WTC11 (cell line): ENCODE measurements around the gene FAM107A. TPM values are rescaled to one million over a fixed set of nuclear protein-coding genes. Genes with fewer than 3 reads are reported as not detected.

Source experiments
- ATAC-seq: fragments of 200-7000 bp; cut with Tn5 transposase; 2 replicates; pipeline ENCODE4 v1.10.0; 2021; ENCODE audit warnings: mild to moderate bottlenecking, moderate library complexity
- CTCF ChIA-PET: fragments of 300-600 bp; sonication (Branson Sonifier 250); formaldehyde crosslinking; loops from one replicate; lab custom pipeline; 2021; ENCODE audit warnings: antibody characterized with exemption; lab: Charles Lee
- POLR2A ChIA-PET: fragments of 350-600 bp; sonication (Branson Sonifier 250); formaldehyde crosslinking; loops from one replicate; lab custom pipeline; 2021; ENCODE audit warnings: antibody characterized with exemption; lab: Charles Lee
- DNase-seq: peaks from one replicate; pipeline ENCODE4 v3.0.0; 2021; ENCODE audit warnings: low spot score
- H3K27ac Mint-ChIP-seq: 2 replicates; pipeline ENCODE4 v1.8.0; 2021; ENCODE audit warnings: mixed read lengths
- H3K27me3 Mint-ChIP-seq: 2 replicates; pipeline ENCODE4 v1.8.0; 2021; ENCODE audit warnings: low read depth, mild to moderate bottlenecking, moderate library complexity, mixed read lengths
- H3K36me3 Mint-ChIP-seq: 2 replicates; pipeline ENCODE4 v1.8.0; 2021; ENCODE audit warnings: mixed read lengths
- H3K4me1 Mint-ChIP-seq: 2 replicates; pipeline ENCODE4 v1.8.0; 2022; ENCODE audit warnings: mixed read lengths
- H3K4me3 Mint-ChIP-seq: 2 replicates; pipeline ENCODE4 v1.8.0; 2021; ENCODE audit warnings: mild to moderate bottlenecking, moderate library complexity, mixed read lengths
- H3K9me3 Mint-ChIP-seq: 2 replicates; pipeline ENCODE4 v1.8.0; 2021; ENCODE audit warnings: mixed read lengths
- ATF1 ChIP-seq: sonication (generic); formaldehyde crosslinking; IDR thresholded peaks from 2 replicates; pipeline ENCODE4 v1.8.1; 2023; ENCODE audit warnings: mild to moderate bottlenecking, moderate library complexity, missing genetic modification reagents
- CREM ChIP-seq: sonication (generic); formaldehyde crosslinking; IDR thresholded peaks from 2 replicates; pipeline ENCODE4 v1.8.1; 2022; ENCODE audit warnings: mild to moderate bottlenecking, missing genetic modification reagents, moderate library complexity
- EMX1 ChIP-seq: fragments of 250-450 bp; sonication (Bioruptor Pico); IDR thresholded peaks from 2 replicates; pipeline ENCODE4 v1.8.0; 2021; ENCODE audit warnings: mild to moderate bottlenecking
- GABPB1 ChIP-seq: sonication (generic); formaldehyde crosslinking; IDR thresholded peaks from 2 replicates; pipeline ENCODE4 v1.8.1; 2023; ENCODE audit warnings: mild to moderate bottlenecking, missing genetic modification reagents
- GTF2I ChIP-seq: fragments of 250-450 bp; sonication (Bioruptor Pico); conservative IDR thresholded peaks from 2 replicates; pipeline ENCODE4 v1.4.0; 2021; ENCODE audit warnings: mild to moderate bottlenecking
- MXD4 ChIP-seq: fragments of 250-450 bp; sonication (Bioruptor Pico); IDR thresholded peaks from 2 replicates; pipeline ENCODE4 v1.8.0; 2021; ENCODE audit warnings: mild to moderate bottlenecking, moderate library complexity, borderline replicate concordance
- NFATC4 ChIP-seq: fragments of 250-450 bp; sonication (Bioruptor Pico); IDR thresholded peaks from 2 replicates; pipeline ENCODE4 v1.9.0; 2021; ENCODE audit warnings: mild to moderate bottlenecking
- PRRX2 ChIP-seq: fragments of 250-450 bp; sonication (Bioruptor Pico); IDR thresholded peaks from 2 replicates; pipeline ENCODE4 v1.8.0; 2021; ENCODE audit warnings: mild to moderate bottlenecking
- RELA ChIP-seq: sonication (generic); formaldehyde crosslinking; IDR thresholded peaks from 2 replicates; pipeline ENCODE4 v1.8.1; 2022; ENCODE audit warnings: missing genetic modification reagents, mild to moderate bottlenecking, borderline replicate concordance
- RORB ChIP-seq: fragments of 250-450 bp; sonication (Bioruptor Pico); IDR thresholded peaks from 2 replicates; pipeline ENCODE4 v1.9.0; 2021; ENCODE audit warnings: mild to moderate bottlenecking
- SOX15 ChIP-seq: fragments of 250-450 bp; sonication (Bioruptor Pico); IDR thresholded peaks from 2 replicates; pipeline ENCODE4 v1.9.0; 2021; ENCODE audit warnings: mild to moderate bottlenecking
- SP1 ChIP-seq: sonication (generic); formaldehyde crosslinking; conservative IDR thresholded peaks from 2 replicates; pipeline ENCODE4 v1.8.1; 2022; ENCODE audit warnings: missing genetic modification reagents
- TCF7 ChIP-seq: sonication (generic); formaldehyde crosslinking; IDR thresholded peaks from 2 replicates; pipeline ENCODE4 v1.8.0; 2022; ENCODE audit warnings: mild to moderate bottlenecking, low read depth, missing genetic modification reagents, moderate library complexity
- TP53 ChIP-seq: sonication (generic); formaldehyde crosslinking; IDR thresholded peaks from 2 replicates; pipeline ENCODE4 v1.8.1; 2023; ENCODE audit warnings: mild to moderate bottlenecking, missing genetic modification reagents
- ZNF317 ChIP-seq: sonication (generic); formaldehyde crosslinking; IDR thresholded peaks from 2 replicates; pipeline ENCODE4 v1.8.1; 2023; ENCODE audit warnings: low read depth, mild to moderate bottlenecking, moderate library complexity, missing genetic modification reagents, borderline replicate concordance
- ZNF416 ChIP-seq: fragments of 250-450 bp; sonication (Bioruptor Pico); IDR thresholded peaks from 2 replicates; pipeline ENCODE4 v1.9.0; 2021; ENCODE audit warnings: mild to moderate bottlenecking, inconsistent platforms
- ZNF423 ChIP-seq: fragments of 250-450 bp; sonication (Bioruptor Pico); IDR thresholded peaks from 2 replicates; pipeline ENCODE4 v2.1.2; 2022; ENCODE audit warnings: mild to moderate bottlenecking, moderate library complexity
- ZNF671 ChIP-seq: fragments of 250-450 bp; sonication (Bioruptor Pico); IDR thresholded peaks from 2 replicates; pipeline ENCODE4 v1.8.0; 2021; ENCODE audit warnings: mild to moderate bottlenecking
- total RNA-seq: library from RNA; stranded (reverse); gene quantifications from 3 replicates; pipeline ENCODE4 v1.2.3, GENCODE V29; 2021
- TF ChIP-seq, protein P1 (sequence below): fragments of 250-450 bp; sonication (Bioruptor Pico); IDR thresholded peaks from 2 replicates; pipeline ENCODE4 v1.8.0; 2021; ENCODE audit warnings: mild to moderate bottlenecking
- TF ChIP-seq, protein P2 (sequence below): fragments of 200-600 bp; IDR thresholded peaks from 2 replicates; pipeline ENCODE4 v1.8.0; 2022; ENCODE audit warnings: antibody characterized with exemption
- TF ChIP-seq, protein P3 (sequence below): sonication (generic); formaldehyde crosslinking; IDR thresholded peaks from 2 replicates; pipeline ENCODE4 v1.8.1; 2023; ENCODE audit warnings: mild to moderate bottlenecking, missing genetic modification reagents, borderline replicate concordance
- TF ChIP-seq, protein P4 (sequence below): sonication (generic); formaldehyde crosslinking; IDR thresholded peaks from 2 replicates; pipeline ENCODE4 v1.8.1; 2022; ENCODE audit warnings: mild to moderate bottlenecking, moderate library complexity, missing genetic modification reagents
- TF ChIP-seq, protein P5 (sequence below): sonication (generic); formaldehyde crosslinking; IDR thresholded peaks from 2 replicates; pipeline ENCODE4 v1.8.1; 2022; ENCODE audit warnings: low read depth, mild to moderate bottlenecking, moderate library complexity, missing genetic modification reagents, borderline replicate concordance
- TF ChIP-seq, protein P6 (sequence below): sonication (generic); formaldehyde crosslinking; IDR thresholded peaks from 2 replicates; pipeline ENCODE4 v1.8.0; 2022; ENCODE audit warnings: mild to moderate bottlenecking, missing genetic modification reagents

FAM107A gene
- total RNA-seq, 1 experiment from 2014 or later, result 0.31 TPM

DNA sequence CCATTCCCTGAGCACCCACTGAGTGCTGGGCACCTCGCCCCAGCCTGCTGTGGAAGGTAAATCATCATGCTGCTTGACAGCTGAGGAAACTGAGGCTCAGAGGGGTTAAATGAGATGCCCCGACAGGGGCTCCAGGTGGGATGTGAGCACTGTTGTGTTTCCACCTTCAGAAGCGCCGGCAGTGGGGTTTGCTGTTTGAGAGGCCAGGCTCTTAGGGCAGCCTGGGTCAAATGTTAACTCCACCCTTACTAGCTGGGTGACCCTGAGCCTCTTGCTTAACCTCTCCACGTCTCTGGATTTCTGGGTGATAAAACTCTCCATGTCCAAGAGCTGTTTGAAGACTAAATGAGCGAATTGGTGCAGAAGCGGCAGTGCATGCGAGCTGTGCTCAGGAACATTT is 46.3 kb upstream of the FAM107A start (continued):
- TF ChIP-seq, protein P1, sequence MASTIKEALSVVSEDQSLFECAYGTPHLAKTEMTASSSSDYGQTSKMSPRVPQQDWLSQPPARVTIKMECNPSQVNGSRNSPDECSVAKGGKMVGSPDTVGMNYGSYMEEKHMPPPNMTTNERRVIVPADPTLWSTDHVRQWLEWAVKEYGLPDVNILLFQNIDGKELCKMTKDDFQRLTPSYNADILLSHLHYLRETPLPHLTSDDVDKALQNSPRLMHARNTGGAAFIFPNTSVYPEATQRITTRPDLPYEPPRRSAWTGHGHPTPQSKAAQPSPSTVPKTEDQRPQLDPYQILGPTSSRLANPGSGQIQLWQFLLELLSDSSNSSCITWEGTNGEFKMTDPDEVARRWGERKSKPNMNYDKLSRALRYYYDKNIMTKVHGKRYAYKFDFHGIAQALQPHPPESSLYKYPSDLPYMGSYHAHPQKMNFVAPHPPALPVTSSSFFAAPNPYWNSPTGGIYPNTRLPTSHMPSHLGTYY (CRISPR knock-in tag), result no peak
- TF ChIP-seq NFATC4 (no peak), PRRX2 (no peak), ZNF423 (CRISPR knock-in tag) (no peak), SOX15 (CRISPR knock-in tag) (no peak), TCF7 (CRISPR knock-in tag) (no peak)

DNA sequence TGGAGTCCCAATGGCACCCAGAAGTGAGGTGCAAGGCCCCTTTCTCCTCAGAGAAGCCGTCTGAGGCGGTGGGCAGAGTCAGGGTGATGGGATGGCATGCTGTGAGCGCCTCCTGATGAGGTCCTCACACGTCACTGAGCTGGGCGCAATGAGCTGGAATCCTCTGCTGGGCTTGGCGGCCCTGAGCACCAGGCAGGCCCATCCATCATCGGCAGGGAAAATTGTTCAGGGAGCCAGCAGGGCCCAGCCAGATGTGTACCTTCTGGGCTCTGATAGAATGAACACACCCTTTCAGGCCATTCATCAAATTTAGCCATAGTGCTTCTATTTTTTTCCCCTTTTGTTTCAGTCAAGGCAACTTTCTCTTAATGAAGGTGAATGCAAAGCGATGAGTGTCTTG is 45.7 kb upstream of the FAM107A start:
- H3K27me3 Mint-ChIP-seq, result no peaks in the 10 kb centered on the region
- peaks cover under 1% of the 10 kb centered on the region; the same call in 1 of the 2 replicates for H3K4me1 Mint-ChIP-seq
- ChIA-PET CTCF (interaction anchor here (0.8 to 1.7 kb wide), 4 partner anchors 7 to 93 kb away, joined by 3 to 7 read pairs (median 4); no protein-coding TSS in a partner anchor), POLR2A (interaction anchor here (1.0 kb wide), 1 partner anchor 56 kb away, joined by 3 read pairs; no protein-coding TSS in a partner anchor)
- H3K9me3 Mint-ChIP-seq, result no peaks in the 10 kb centered on the region
- no peak for DNase-seq
- no peaks in the 10 kb centered on the region for H3K36me3 Mint-ChIP-seq
- no peak overlapping the region for H3K27ac Mint-ChIP-seq
- ATAC-seq, result no peak
- TF ChIP-seq RORB (CRISPR knock-in tag), result no peak
- TF ChIP-seq GTF2I (CRISPR knock-in tag), result no peak
- no peak for TF ChIP-seq ZNF416 (CRISPR knock-in tag)
- no peak for TF ChIP-seq RELA (CRISPR knock-in tag)
- TF ChIP-seq MXD4 (CRISPR knock-in tag), result no peak
- TF ChIP-seq ZNF671, result no peak
- TF ChIP-seq, protein P2, sequence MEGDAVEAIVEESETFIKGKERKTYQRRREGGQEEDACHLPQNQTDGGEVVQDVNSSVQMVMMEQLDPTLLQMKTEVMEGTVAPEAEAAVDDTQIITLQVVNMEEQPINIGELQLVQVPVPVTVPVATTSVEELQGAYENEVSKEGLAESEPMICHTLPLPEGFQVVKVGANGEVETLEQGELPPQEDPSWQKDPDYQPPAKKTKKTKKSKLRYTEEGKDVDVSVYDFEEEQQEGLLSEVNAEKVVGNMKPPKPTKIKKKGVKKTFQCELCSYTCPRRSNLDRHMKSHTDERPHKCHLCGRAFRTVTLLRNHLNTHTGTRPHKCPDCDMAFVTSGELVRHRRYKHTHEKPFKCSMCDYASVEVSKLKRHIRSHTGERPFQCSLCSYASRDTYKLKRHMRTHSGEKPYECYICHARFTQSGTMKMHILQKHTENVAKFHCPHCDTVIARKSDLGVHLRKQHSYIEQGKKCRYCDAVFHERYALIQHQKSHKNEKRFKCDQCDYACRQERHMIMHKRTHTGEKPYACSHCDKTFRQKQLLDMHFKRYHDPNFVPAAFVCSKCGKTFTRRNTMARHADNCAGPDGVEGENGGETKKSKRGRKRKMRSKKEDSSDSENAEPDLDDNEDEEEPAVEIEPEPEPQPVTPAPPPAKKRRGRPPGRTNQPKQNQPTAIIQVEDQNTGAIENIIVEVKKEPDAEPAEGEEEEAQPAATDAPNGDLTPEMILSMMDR, result no peak
- no peak for TF ChIP-seq GABPB1
- TF ChIP-seq, protein P3, sequence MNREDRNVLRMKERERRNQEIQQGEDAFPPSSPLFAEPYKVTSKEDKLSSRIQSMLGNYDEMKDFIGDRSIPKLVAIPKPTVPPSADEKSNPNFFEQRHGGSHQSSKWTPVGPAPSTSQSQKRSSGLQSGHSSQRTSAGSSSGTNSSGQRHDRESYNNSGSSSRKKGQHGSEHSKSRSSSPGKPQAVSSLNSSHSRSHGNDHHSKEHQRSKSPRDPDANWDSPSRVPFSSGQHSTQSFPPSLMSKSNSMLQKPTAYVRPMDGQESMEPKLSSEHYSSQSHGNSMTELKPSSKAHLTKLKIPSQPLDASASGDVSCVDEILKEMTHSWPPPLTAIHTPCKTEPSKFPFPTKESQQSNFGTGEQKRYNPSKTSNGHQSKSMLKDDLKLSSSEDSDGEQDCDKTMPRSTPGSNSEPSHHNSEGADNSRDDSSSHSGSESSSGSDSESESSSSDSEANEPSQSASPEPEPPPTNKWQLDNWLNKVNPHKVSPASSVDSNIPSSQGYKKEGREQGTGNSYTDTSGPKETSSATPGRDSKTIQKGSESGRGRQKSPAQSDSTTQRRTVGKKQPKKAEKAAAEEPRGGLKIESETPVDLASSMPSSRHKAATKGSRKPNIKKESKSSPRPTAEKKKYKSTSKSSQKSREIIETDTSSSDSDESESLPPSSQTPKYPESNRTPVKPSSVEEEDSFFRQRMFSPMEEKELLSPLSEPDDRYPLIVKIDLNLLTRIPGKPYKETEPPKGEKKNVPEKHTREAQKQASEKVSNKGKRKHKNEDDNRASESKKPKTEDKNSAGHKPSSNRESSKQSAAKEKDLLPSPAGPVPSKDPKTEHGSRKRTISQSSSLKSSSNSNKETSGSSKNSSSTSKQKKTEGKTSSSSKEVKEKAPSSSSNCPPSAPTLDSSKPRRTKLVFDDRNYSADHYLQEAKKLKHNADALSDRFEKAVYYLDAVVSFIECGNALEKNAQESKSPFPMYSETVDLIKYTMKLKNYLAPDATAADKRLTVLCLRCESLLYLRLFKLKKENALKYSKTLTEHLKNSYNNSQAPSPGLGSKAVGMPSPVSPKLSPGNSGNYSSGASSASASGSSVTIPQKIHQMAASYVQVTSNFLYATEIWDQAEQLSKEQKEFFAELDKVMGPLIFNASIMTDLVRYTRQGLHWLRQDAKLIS (CRISPR knock-in tag), result no peak
- TF ChIP-seq, protein P4, sequence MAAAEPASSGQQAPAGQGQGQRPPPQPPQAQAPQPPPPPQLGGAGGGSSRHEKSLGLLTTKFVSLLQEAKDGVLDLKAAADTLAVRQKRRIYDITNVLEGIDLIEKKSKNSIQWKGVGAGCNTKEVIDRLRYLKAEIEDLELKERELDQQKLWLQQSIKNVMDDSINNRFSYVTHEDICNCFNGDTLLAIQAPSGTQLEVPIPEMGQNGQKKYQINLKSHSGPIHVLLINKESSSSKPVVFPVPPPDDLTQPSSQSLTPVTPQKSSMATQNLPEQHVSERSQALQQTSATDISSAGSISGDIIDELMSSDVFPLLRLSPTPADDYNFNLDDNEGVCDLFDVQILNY (CRISPR knock-in tag), result no peak
- TF ChIP-seq, all 79 proteins: peak for 0
- no peak overlapping the region for H3K4me3 Mint-ChIP-seq

DNA sequence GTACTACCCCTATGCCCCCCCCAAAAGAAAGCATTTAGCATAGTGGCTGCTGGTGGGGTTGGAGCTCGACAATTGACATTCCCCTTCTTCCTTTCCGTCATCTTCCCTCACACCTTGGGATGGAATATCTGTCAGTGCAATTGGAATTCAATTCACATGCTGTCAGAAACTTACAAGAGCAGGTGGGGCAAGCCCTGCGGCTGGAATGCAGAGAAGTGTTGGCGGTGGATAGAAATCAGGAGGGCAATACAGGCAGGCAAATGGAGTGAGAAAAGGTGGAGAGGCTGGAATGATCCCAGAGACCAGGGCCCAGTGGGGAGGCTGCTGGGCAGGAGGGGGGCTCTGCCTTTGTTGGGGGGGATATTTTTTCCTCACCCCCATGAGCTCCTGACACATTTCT is 45.2 kb upstream of the FAM107A start:
- ChIA-PET CTCF (interaction anchor here (1.0 to 1.7 kb wide), 4 partner anchors 8 to 93 kb away, joined by 4 to 7 read pairs (median 5); no protein-coding TSS in a partner anchor), POLR2A (interaction anchor here (1.0 kb wide), 1 partner anchor 56 kb away, joined by 3 read pairs; no protein-coding TSS in a partner anchor)
- Mint-ChIP-seq H3K4me3 (no peak overlapping the region), H3K27me3 (no peaks in the 10 kb centered on the region), H3K27ac (no peak overlapping the region), H3K4me1 (peaks cover 5% of the 10 kb centered on the region), H3K9me3 (no peaks in the 10 kb centered on the region), H3K36me3 (no peaks in the 10 kb centered on the region)
- DNase-seq, result no peak
- no peak for ATAC-seq
- TF ChIP-seq ZNF317 (CRISPR knock-in tag) (no peak), ZNF423 (CRISPR knock-in tag) (no peak), TP53 (CRISPR knock-in tag) (no peak), ATF1 (CRISPR knock-in tag) (no peak), MXD4 (CRISPR knock-in tag) (no peak), EMX1 (CRISPR knock-in tag) (no peak), SP1 (CRISPR knock-in tag) (no peak), CREM (no peak)
- TF ChIP-seq, protein P5, sequence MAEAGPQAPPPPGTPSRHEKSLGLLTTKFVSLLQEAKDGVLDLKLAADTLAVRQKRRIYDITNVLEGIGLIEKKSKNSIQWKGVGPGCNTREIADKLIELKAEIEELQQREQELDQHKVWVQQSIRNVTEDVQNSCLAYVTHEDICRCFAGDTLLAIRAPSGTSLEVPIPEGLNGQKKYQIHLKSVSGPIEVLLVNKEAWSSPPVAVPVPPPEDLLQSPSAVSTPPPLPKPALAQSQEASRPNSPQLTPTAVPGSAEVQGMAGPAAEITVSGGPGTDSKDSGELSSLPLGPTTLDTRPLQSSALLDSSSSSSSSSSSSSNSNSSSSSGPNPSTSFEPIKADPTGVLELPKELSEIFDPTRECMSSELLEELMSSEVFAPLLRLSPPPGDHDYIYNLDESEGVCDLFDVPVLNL (CRISPR knock-in tag), result no peak
- TF ChIP-seq, protein P6, sequence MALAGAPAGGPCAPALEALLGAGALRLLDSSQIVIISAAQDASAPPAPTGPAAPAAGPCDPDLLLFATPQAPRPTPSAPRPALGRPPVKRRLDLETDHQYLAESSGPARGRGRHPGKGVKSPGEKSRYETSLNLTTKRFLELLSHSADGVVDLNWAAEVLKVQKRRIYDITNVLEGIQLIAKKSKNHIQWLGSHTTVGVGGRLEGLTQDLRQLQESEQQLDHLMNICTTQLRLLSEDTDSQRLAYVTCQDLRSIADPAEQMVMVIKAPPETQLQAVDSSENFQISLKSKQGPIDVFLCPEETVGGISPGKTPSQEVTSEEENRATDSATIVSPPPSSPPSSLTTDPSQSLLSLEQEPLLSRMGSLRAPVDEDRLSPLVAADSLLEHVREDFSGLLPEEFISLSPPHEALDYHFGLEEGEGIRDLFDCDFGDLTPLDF (CRISPR knock-in tag), result no peak
